Pancreas (tissue), 10 donors: ENCODE measurements around the gene SELP. TPM values are rescaled to one million over a fixed set of nuclear protein-coding genes. Genes with fewer than 3 reads are reported as not detected.
A peak's percentile ranks its signal among the peaks of the same experiment; 100 is the strongest.

ENCODE experiments used
- ATAC-seq, 4 donors: fragments of 200-7000 bp; cut with Tn5 transposase; one replicate each; pipeline versions ENCODE4 v1.8.0 to v1.9.1; 2020; ENCODE audit warnings: mild to moderate bottlenecking in 4 of 4, moderate library complexity in 4 of 4
- DNase-seq, 6 donors: peaks; one replicate each; pipeline ENCODE4 v3.0.0-alpha.2; 2020
- FAIRE-seq: peaks from 2 replicates; lab custom pipeline; 2012; peaks lifted over from hg19 to GRCh38; lab: Jason Lieb, UNC
- H3K27ac ChIP-seq, 4 donors: fragments of 200-600 bp; sonication (generic); 1 replicate in 3 of 4; 2 replicates in 1 of 4; pipeline versions ENCODE4 v1.5.0 to v1.8.0; 2020
- H3K27me3 ChIP-seq, 4 donors: fragments of 200-600 bp; one replicate each; pipeline ENCODE4 v1.8.0; 2021
- H3K36me3 ChIP-seq, 3 donors: fragments of 200-600 bp; sonication (generic) in 1 of 3; one replicate each; pipeline versions ENCODE4 v1.5.0 to v1.8.0; 2020 to 2021
- H3K4me1 ChIP-seq, 3 donors: fragments of 200-600 bp; one replicate each; pipeline ENCODE4 v1.8.0; 2021
- H3K4me3 ChIP-seq, 4 donors: fragments of 200-600 bp; sonication (generic) in 2 of 4; one replicate each; pipeline versions ENCODE4 v1.5.0 to v1.8.0; 2020 to 2021
- H3K9me3 ChIP-seq, 4 donors: fragments of 200-600 bp; one replicate each; pipeline ENCODE4 v1.8.0; 2021
- CTCF ChIP-seq, 4 donors: fragments of 200-600 bp; sonication (generic) in 3 of 4; IDR thresholded peaks; one replicate each; pipeline versions ENCODE4 v1.5.0 to v1.8.0; 2021; ENCODE audit warnings: antibody characterized with exemption in 4 of 4
- WGBS, 2 donors: extraction: QIAGEN DNeasy Blood & Tissue Kit; methylation state at CpG; one replicate each; pipeline ENCODE4 v1.1.7; 2013; 5-methylcytosine and 5-hydroxymethylcytosine counted together
- intact Hi-C, 3 donors: fragments of 100-400 bp; cut with DNase I; formaldehyde crosslinking; loops; one replicate each; pipeline versions ENCODE4 v1.11.1 to v1.14.2; 2022
- polyA plus RNA-seq, 2 donors: library from polyadenylated mRNA; stranded (reverse); fragments of 200-250 nt; gene quantifications; one replicate each; pipeline ENCODE4 v1.2.3, GENCODE V29; 2013
- total RNA-seq, 6 donors: library from RNA; stranded (reverse); fragmentation: NEBNext Ultra II Directional in 4 of 6; extraction: Animal tissue kit (Norgen Biotek cat#: 25700) in 4 of 6; gene quantifications; one replicate each; pipeline versions ENCODE4 v1.2.1 to v1.2.4, GENCODE V29; 2021 to 2023
- donor health status: healthy with polysubstance abuse.
- donor health status: DM: no; HTN: no; CAD: no; lungs with moderate emphysema.
- donor health status: DM: no; HTN: no; CAD: no.
- donor health status: control.
- donor health status: control.
- donor health status: Bipolar disorder and iron deficiency.
- donor health status: DM: yes; HTN: yes; CAD: no.
- donor health status: DM: no; HTN: no; CAD: no.
- donor health status: DM: no; HTN: no; CAD: no.
- donor health status: DM: yes; HTN: yes; CAD: no.

The SELP gene
- total and polyA plus RNA-seq, 8 donors = 0.32 to 8.3 (median 1.6) TPM

DNA sequence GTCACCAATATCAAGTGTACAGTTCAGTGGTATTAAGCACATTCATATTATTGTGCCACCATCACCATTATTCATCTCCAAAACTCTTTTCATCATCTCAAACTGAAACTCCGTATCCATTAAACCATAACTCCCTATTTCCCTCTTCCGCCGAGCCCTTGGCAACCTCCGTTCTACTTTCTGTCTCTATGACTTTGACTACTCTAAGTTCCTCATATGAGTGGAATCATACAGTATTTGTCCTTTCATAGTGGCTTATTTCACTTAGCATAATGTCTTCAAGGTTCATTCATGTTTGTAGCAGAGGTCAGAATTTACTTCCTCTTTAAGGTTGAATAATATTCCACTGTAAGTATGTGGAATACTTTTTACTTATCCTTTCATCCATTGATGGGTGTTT lies 21.7 kb downstream of the SELP start:
- no peaks in the 10 kb centered on the region for H3K36me3 ChIP-seq
- no peaks in the 10 kb centered on the region for H3K27me3 ChIP-seq
- H3K9me3 ChIP-seq = no peaks in the 10 kb centered on the region
- intact Hi-C loops = no loop called here
- H3K4me3 ChIP-seq = no peak overlapping the region
- no peak for FAIRE-seq
- H3K27ac ChIP-seq = no peak overlapping the region
- no peak for DNase-seq
- no peak for ATAC-seq
- 83 to 89% methylated on average over 4 of the region's 4 CpGs for WGBS, 2 donors
- TF ChIP-seq CTCF (IDR thresholded peaks at IDR 0.05) = no peak
- no peaks in the 10 kb centered on the region for H3K4me1 ChIP-seq

- FAIRE-seq = no peak
- Histone ChIP-seq H3K9me3 (no peaks in the 10 kb centered on the region), H3K36me3 (no peaks in the 10 kb centered on the region), H3K4me3 (no peak overlapping the region), H3K27me3 (no peaks in the 10 kb centered on the region), H3K4me1 (no peaks in the 10 kb centered on the region), H3K27ac (no peak overlapping the region)
- ATAC-seq = peak in 2 of 4 donors; percentile 29 to 50
- WGBS, 2 donors = 42 to 50% methylated on average over 5 of the region's 5 CpGs
- no peak for TF ChIP-seq CTCF (IDR thresholded peaks at IDR 0.05)
- intact Hi-C loops = no loop called here
- no peak for DNase-seq
Measured at GRCh38 chr1:169604781-169605560, 25.0 kb downstream of the SELP start.

DNA sequence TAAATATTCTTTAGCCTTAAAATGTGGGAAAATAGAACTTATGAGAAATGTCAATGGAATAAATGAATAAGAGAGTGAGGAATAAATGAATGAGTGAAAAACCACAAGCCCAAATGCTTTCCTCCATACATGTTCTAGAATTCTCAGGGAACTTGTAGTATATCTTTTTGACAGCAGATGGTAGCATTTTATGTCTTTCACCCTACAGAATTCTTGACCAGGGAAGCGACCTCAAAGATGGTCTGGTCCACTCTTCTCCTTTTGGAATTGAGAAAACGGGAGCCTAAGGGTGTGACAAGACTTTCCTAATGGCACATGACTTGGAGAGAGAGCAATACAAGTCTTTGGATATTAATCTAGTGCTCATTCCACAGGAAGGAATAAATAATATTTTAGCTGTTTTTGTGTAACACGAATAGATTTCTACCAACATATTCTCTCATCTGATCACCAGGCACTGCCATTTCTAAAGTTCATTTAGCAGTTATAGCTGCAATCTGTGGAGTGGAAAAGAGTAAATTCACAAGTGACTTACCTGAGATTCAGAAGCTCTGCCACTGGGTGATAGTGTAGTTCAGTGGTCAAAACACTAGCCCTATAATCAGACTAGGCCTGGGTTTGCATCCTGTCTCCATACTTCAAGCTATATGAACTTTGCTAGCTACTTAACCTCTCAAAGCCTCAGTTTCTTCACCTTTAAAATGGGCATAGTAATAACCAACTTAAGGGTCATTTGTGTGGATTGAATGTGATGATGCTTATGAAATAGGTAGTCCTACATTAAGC lies 28.6 kb downstream of the SELP start:
- peak in 1 of 4 donors; percentile 14 for TF ChIP-seq CTCF (IDR thresholded peaks at IDR 0.05)
- intact Hi-C loops = no loop called here
- Histone ChIP-seq H3K4me1 (no peaks in the 10 kb centered on the region), H3K27me3 (no peaks in the 10 kb centered on the region), H3K4me3 (no peak overlapping the region), H3K9me3 (no peaks in the 10 kb centered on the region), H3K27ac (no peak overlapping the region), H3K36me3 (no peaks in the 10 kb centered on the region)
- 34 to 41% methylated on average over 3 of the region's 3 CpGs for WGBS, 2 donors
- DNase-seq (no peak), FAIRE-seq (no peak), ATAC-seq (peak in 3 of 4 donors; percentile 35 to 57 (median 40))

DNA sequence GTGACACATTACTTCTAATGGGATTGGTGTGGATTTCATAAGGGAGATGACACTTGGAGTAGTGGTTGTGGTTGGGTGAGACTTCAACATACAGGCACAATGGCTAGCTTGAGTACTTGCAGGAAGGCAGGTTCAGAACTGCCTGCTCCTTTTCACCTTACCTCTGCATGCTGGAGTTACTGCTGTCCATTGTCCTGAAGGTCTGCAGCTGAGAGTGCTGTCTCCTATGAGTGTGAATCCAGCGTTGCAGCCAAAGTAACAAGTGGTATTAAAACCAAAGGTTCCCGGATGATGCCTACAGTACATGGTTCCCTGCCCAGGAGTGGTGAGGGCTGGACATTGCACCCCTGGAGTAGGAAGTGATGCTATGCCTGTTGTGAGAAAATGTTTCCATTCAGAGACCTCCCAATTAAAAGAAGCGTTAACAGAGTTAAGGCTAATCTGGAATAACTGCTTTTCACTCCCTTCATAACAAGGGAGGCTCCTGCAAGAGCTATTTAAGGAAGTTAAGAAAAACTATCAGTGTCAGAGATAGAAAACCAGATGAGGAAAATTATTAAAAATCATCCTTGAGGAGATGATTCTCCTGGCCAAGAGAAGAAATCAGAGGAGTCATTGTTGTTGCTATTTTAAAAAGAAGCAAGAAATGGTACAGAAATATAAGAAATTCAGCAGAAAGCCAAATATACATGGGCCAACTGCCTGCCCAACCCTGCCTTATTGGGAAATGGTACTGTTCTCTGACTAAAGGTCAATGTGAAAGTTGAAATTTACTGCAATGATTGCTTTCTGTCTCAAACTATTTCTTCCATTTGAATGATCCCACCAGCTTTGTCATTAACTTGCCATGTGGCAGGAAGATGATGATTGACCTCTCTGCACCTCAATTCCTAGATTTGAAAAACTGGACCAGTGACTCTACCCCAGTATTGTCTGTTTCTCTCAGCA lies 33.9 kb downstream of the SELP start:
- Histone ChIP-seq H3K27ac (no peak overlapping the region), H3K36me3 (no peaks in the 10 kb centered on the region), H3K4me3 (no peak overlapping the region), H3K4me1 (no peaks in the 10 kb centered on the region), H3K9me3 (no peaks in the 10 kb centered on the region), H3K27me3 (no peaks in the 10 kb centered on the region)
- FAIRE-seq = no peak
- no peak for TF ChIP-seq CTCF (IDR thresholded peaks at IDR 0.05)
- intact Hi-C loops = no loop called here
- ATAC-seq = peak in 2 of 4 donors; percentile 30 to 47
- DNase-seq = no peak
- WGBS, 2 donors = 37 to 46% methylated on average over 3 of the region's 3 CpGs
